Stimulated activated CD4-positive, alpha-beta T cell treated with anti-CD3 and anti-CD28 coated beads, Interleukin-12 subunit alpha, Interleukin-12 subunit beta, amount 100 ng/mL, for 48 hours (primary cell): Measurements from ENCODE around the gene VTA1.
"Not testable (repeated sequence)": the region's sequence is repeated elsewhere in the genome, so short reads cannot be mapped to it uniquely, and the experiment has no call there.

ENCODE experiments used
- DNase-seq, 3 donors: peaks; one replicate each; pipeline ENCODE4 v3.0.0-alpha.2; 2020; ENCODE audit warnings: low read depth in 2 of 3, low spot score in 1 of 3

VTA1 gene

GRCh38 chr6:142171351-142171750 lies 24.3 kb downstream of the VTA1 start:
- DNase-seq, result no peak

DNA sequence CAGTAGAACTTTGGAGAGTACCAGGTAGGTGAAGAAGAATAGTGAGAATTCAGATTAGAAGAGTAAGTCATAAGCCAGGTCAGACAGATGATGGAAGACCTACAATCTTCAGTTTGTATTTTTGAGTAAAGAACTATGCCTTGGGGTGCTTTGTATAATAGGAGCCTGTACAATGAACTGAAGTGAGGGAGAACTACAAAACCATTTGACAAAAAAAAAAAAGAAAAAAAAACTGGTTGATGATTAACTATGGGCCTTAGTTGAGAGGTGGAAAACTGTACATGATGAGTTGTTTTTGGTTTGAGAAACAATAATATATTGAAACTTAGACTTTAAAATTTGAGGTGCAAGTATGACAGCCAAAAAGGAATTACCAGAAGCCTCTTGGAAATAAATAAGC lies 25.7 kb downstream of the VTA1 start:
- no peak for DNase-seq

- no peak for DNase-seq
These were observed 26.9 kb downstream of the VTA1 start for GRCh38 chr6:142173980-142174379.

DNA sequence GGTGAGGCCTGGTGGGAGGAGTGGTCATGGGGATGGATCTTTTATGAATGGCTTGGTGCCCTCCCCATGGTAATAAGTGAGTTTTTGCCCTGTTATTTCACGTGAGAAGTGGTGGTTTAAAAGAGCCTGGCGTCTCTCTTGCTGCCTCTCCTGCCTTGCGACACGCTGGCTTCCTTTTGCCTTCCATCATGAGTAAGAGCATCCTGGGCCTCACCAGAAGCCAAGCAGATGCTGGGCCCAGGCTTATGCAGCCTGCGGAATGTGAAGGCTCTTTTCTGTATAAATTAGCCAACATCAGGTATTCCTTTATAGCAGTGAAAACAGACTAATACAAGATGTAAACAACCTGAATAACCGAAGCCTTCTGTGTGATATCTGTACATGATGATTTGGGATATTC lies 27.6 kb downstream of the VTA1 start:
- no peak for DNase-seq

DNA sequence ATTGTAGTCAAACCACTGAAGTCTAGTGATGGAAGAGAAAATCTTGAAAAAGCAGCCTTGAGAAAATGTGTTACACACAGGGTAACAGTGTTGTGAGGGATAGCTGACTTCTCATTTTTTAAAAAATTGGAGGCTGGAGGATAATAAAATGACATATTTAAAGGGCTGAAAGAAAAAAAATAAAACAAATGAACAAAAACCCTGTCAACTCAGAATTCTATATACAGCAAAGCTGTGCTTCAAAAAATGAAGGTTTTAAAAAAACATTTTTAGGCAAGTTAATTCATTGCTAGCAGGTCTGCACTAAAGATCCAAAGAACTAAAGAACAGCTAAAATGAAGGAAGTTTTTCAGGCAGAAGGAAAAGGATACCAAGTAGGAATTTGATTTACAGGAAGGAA lies 31.1 kb downstream of the VTA1 start:
- DNase-seq, result no peak

- DNase-seq, result no peak
These were observed 34.9 kb downstream of the VTA1 start for GRCh38 chr6:142182004-142182403.

GRCh38 chr6:142183351-142183750 lies 36.3 kb downstream of the VTA1 start:
- DNase-seq, result no peak

GRCh38 chr6:142184307-142184706 lies 37.2 kb downstream of the VTA1 start:
- no peak for DNase-seq

DNA sequence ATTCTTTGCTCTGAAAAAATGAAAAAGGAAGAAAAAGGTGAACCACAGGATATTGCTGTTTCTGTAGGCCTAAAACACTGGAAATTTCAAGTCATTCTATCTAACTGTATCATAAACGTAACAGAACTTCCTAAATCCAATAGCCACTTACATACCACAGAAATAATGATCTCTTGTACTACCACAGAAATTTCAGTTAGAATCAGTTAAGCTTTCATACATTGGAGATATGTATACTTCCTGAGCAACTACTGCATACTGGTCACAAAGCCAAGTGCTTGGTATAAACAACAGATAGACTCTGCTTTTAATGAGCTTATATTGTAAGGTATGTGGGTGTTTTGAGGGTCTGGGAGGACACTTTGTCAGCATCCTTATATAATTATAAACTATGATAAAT lies 38.6 kb downstream of the VTA1 start:
- no peak for DNase-seq

GRCh38 chr6:142187209-142187608 lies 40.1 kb downstream of the VTA1 start:
- no peak for DNase-seq

- DNase-seq, result not testable (repeated sequence)
These were observed 41.3 kb downstream of the VTA1 start for GRCh38 chr6:142188341-142188740.

DNA sequence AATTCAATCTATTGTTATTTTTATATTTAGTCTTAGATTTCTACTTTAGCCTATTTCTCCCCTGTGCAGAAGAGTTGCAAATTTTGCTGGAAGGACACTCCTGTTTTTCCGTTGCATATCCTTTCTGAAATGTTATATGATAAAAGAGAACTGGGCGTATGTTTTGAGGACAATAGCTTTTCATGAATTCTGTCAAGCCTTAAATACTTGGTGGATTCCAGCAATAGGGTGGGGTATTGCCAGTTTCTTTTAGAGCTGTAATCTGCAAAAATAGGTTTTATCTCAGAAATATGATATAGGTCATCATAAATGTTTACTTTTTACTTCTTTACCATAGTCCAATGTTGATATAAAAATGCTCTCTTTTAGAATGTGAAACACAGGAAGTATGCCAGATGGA lies 42.0 kb downstream of the VTA1 start:
- DNase-seq, result no peak

GRCh38 chr6:142192343-142192742 lies 45.3 kb downstream of the VTA1 start:
- DNase-seq, result no peak

- DNase-seq, result no peak
These were observed 46.6 kb downstream of the VTA1 start for GRCh38 chr6:142193621-142194020.

DNA sequence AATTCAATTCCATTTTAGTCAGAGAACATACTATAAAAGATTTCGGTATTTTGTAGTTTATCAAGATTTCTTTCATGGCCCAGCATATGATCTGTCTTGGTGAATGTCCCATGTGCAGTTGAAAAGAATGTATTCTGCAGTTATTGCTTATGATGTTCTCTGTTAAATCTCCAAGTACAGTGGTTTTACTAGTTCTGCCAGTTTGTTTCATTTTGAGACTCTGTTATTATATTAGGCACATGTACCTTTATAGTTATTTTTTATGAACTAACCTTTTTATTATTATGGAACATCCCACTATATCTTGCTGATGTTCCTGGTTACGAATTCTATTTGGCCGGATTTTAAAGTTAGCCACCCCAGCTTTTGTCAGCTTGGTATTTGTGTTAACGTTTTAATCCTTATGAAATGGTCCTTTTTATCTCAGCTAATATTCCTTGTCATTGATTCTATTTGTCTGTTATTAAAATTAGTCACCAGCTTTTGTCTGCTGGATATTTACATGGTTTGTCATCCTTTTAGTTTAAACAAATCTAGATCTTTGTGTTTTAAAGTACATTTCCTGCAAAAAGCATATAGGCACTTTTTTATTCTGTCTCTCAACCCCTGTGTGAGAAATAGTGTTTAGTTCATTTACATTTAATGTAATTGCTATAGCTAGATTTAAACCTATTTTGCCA lies 48.9 kb downstream of the VTA1 start:
- DNase-seq, result no peak

DNA sequence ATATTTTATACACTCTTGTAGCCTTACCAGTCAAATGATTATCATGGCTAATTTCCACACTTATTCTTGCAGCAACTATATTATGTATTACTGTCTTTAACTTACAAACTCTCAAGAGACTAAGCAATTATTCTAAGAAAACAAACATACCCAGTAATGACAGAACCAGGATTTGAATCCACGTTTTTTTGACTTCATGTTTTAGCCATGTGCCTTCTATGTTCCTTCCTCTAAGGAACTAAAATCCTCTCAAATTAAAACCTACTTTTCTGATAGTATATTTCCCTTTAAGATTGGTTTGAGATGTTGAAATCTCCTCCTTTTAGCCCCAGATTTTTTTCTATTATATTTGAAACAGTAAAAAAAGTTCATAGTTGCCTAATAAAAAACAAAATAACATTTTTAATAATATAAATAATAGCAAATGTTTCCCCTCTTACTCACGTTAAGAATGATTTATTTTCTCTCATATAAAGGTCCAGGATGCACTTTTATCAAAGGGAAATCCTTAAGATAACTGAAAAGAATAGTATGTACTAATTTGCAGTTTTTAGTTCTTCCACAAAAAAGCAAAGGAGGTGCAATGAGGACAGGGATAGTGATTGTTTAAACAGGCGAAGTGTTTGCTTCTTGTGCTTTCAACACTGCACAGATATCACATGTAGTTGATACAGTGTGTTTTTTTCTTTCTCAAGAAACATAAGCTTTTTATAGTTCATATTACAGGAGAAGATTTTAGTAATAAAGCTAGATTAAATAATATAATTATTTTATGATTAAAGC lies 54.0 kb downstream of the VTA1 start:
- DNase-seq, result no peak

- DNase-seq, result peak in 2 of 3 donors; percentile 12 to 29
These were observed 60.3 kb downstream of the VTA1 start for GRCh38 chr6:142207265-142207877.

- no peak for DNase-seq
These were observed 63.5 kb downstream of the VTA1 start for GRCh38 chr6:142210606-142211005.

DNA sequence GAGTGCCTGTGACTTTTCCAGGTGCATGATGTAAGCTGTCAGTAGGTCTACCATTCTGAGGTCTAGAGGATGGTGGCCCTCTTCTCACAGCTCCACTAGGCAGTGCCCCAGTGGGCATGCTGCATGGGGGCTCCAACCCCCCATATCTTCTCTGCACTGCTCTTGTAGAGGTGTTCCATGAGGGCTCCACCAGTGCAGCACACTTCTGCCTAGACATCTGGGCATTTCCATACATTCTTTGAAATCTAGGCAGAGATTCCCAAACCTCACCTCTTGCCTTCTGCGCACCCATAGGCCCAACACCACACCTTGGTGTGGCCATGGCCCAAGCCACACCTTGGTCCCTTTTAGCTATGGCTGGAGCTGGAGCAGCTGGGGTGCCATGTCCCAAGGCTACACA lies 66.3 kb downstream of the VTA1 start:
- DNase-seq, result no peak

DNA sequence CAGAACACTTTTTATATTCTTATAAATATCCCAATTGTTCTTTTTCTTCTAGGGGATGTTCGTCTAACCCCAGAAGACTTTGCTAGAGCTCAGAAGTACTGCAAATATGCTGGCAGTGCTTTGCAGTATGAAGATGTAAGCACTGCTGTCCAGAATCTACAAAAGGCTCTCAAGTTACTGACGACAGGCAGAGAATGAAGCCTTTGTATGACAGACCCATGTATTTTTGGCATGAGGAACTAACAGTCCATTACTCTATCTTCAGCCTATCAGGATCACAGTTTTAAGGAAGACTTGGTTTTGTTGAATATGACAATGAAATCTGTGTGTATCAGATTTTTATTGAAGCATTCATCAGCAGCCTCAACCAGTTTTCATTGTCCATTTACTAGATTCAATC lies 71.4 kb downstream of the VTA1 start:
- no peak for DNase-seq

DNA sequence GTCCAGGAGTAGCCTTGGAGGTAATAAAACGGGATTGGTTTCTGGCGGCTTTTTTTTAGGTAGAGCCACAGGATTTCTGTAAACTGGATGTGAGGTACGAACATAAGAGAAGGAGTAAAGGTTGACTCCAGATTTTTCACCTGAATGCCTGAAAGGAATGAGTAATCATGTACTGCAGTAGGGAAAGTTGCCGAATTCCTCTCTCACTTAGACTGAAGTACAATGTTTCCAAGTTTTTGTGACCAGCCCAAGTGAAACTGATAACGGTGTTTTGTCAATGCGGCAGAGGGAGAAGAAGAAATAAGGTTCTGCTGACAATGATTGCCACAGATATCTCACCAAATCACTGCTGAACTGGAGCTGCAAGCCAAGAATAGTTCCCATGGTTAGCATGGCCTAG lies 75.0 kb downstream of the VTA1 start:
- no peak for DNase-seq

- DNase-seq, result no peak
These were observed 76.9 kb downstream of the VTA1 start for GRCh38 chr6:142223938-142224337.
